Smooth muscle cell (in vitro differentiated cells): ENCODE measurements around the gene CSNK1D. TPM values are rescaled to one million over a fixed set of nuclear protein-coding genes. Genes with fewer than 3 reads are reported as not detected.

Experiments
- DNase-seq: peaks from one replicate; lab custom pipeline; 2025; ENCODE audit not compliant: unreplicated experiment; lab: John Stamatoyannopoulos, UW
- H2AFZ ChIP-seq: fragments of 200-600 bp; sonication (generic); 2 replicates; pipeline ENCODE4 v1.6.0; 2016; ENCODE audit warnings: antibody characterized with exemption, low read depth, mild to moderate bottlenecking
- H3F3A ChIP-seq: fragments of 200-600 bp; sonication (generic); 2 replicates; pipeline ENCODE4 v1.6.0; 2017; ENCODE audit warnings: antibody characterized with exemption, low read depth
- H3K27ac ChIP-seq: fragments of 200-600 bp; sonication (generic); 2 replicates; pipeline ENCODE4 v1.5.1; 2016; ENCODE audit warnings: low read depth, mild to moderate bottlenecking
- H3K27me3 ChIP-seq: fragments of 200-600 bp; sonication (generic); 2 replicates; pipeline ENCODE4 v1.6.1; 2016; ENCODE audit warnings: low read depth, mild to moderate bottlenecking
- H3K36me3 ChIP-seq: fragments of 200-600 bp; sonication (generic); 2 replicates; pipeline ENCODE4 v1.5.1; 2016; ENCODE audit warnings: low read depth
- H3K4me1 ChIP-seq: fragments of 200-600 bp; sonication (generic); 2 replicates; pipeline ENCODE4 v1.5.1; 2016; ENCODE audit warnings: low read depth
- H3K4me2 ChIP-seq: fragments of 200-600 bp; sonication (generic); 2 replicates; pipeline ENCODE4 v1.6.0; 2016; ENCODE audit warnings: mild to moderate bottlenecking
- H3K4me3 ChIP-seq: fragments of 200-600 bp; sonication (generic); 2 replicates; pipeline ENCODE4 v1.5.1; 2016; ENCODE audit warnings: mild to moderate bottlenecking
- H3K79me2 ChIP-seq: fragments of 200-600 bp; sonication (generic); 2 replicates; pipeline ENCODE4 v1.6.0; 2016; ENCODE audit warnings: low read depth, mild to moderate bottlenecking
- H3K9ac ChIP-seq: fragments of 200-600 bp; sonication (generic); 2 replicates; pipeline ENCODE4 v1.6.0; 2016; ENCODE audit warnings: low read depth
- H3K9me3 ChIP-seq: fragments of 200-600 bp; sonication (generic); replicated peaks from 2 replicates; pipeline ENCODE4 v1.5.1; 2016; ENCODE audit warnings: low read depth
- H4K20me1 ChIP-seq: fragments of 200-600 bp; sonication (generic); 2 replicates; pipeline ENCODE4 v1.6.0; 2016; ENCODE audit warnings: low read depth
- CTCF ChIP-seq: fragments of 200-600 bp; sonication (generic); IDR thresholded peaks from 2 replicates; pipeline ENCODE4 v1.5.1; 2017; ENCODE audit warnings: borderline replicate concordance, mild to moderate bottlenecking, antibody characterized with exemption; ENCODE audit not compliant: insufficient read depth, poor library complexity, severe bottlenecking
- WGBS: methylation state at CpG from one replicate; pipeline ENCODE4 v1.1.7; 2016; ENCODE audit warnings: low lambda C conversion rate; 5-methylcytosine and 5-hydroxymethylcytosine counted together
- polyA plus RNA-seq: library from polyadenylated mRNA; unstranded; fragments of >200 nt; fragmentation: Nextera tagmentation; extraction: Ambion mirVana; gene quantifications from 2 replicates; pipeline ENCODE4 v1.2.1, GENCODE V29; 2016
- total RNA-seq: library from RNA; depleted of rRNA; stranded (reverse); fragments of >200 nt; gene quantifications from 2 replicates; pipeline ENCODE4 v1.2.3, GENCODE V29; 2014

Gene CSNK1D
- 51.6 and 75.3 TPM in 2 replicates for total RNA-seq
- polyA plus RNA-seq = 135 and 172 TPM in 2 replicates

GRCh38 chr17:82273327-82274133 lies at the start of gene CSNK1D:
Gene CSNK1D (minus strand): TSS chr17:82273700. CDS start chr17:82273381, 319 bp downstream.
- Histone ChIP-seq H4K20me1 (peaks cover 41% of the 10 kb centered on the region), H3K27ac (peak within 1 kb of the TSS; percentile 99)

GRCh38 chr17:82322526-82323453 lies 49.3 kb upstream of the CSNK1D start:
- 88% methylated on average over 25 of the region's 28 CpGs for WGBS
- H3K27ac ChIP-seq = no peak overlapping the region

More at GRCh38 chr17:82273327-82274133, at the start of gene CSNK1D:
- H3K4me1 ChIP-seq = peaks cover 13% of the 10 kb centered on the region
- peak; percentile 89 for DNase-seq
- H3K4me2 ChIP-seq = peak within 1 kb of the TSS; percentile 99
- peak within 1 kb of the TSS; percentile 99 for H3K9ac ChIP-seq
- H3F3A ChIP-seq = peaks cover 7% of the 10 kb centered on the region
- H3K4me3 ChIP-seq = peak within 1 kb of the TSS; percentile 89
- H3K27me3 ChIP-seq = no peaks in the 10 kb centered on the region
- 5% methylated on average over 72 of the region's 80 CpGs for WGBS
- no peaks in the 10 kb centered on the region for H3K9me3 ChIP-seq
- peak within 1 kb of the TSS; percentile 94 for H2AFZ ChIP-seq
- TF ChIP-seq CTCF = no peak
- peaks cover 49% of the 10 kb centered on the region for H3K79me2 ChIP-seq
- no peaks in the 10 kb centered on the region for H3K36me3 ChIP-seq

GRCh38 chr17:82321947-82322466 lies 48.5 kb upstream of the CSNK1D start:
- TF ChIP-seq CTCF = no peak
- no peaks in the 10 kb centered on the region for H3F3A ChIP-seq
- no peak for DNase-seq
- no peaks in the 10 kb centered on the region for H3K9me3 ChIP-seq
- H3K27me3 ChIP-seq = peaks cover 4% of the 10 kb centered on the region
- H3K4me1 ChIP-seq = no peaks in the 10 kb centered on the region
- H3K4me2 ChIP-seq = no peak overlapping the region
- H3K9ac ChIP-seq = no peak overlapping the region
- no peaks in the 10 kb centered on the region for H3K79me2 ChIP-seq
- no peak overlapping the region for H2AFZ ChIP-seq
- H3K27ac ChIP-seq = no peak overlapping the region
- H4K20me1 ChIP-seq = no peaks in the 10 kb centered on the region
- WGBS = 94% methylated on average over 21 of the region's 21 CpGs
- H3K36me3 ChIP-seq = no peaks in the 10 kb centered on the region
- H3K4me3 ChIP-seq = no peak overlapping the region

More at GRCh38 chr17:82322526-82323453, 49.3 kb upstream of the CSNK1D start:
- H3K9ac ChIP-seq = no peak overlapping the region
- H3K79me2 ChIP-seq = no peaks in the 10 kb centered on the region
- no peak overlapping the region for H3K4me2 ChIP-seq
- TF ChIP-seq CTCF = no peak
- H2AFZ ChIP-seq = no peak overlapping the region
- no peaks in the 10 kb centered on the region for H3K36me3 ChIP-seq
- H3K9me3 ChIP-seq = no peaks in the 10 kb centered on the region
- no peak for DNase-seq
- no peak overlapping the region for H3K4me3 ChIP-seq
- no peaks in the 10 kb centered on the region for H4K20me1 ChIP-seq
- H3K4me1 ChIP-seq = no peaks in the 10 kb centered on the region
- H3F3A ChIP-seq = no peaks in the 10 kb centered on the region
- peaks cover 4% of the 10 kb centered on the region for H3K27me3 ChIP-seq
